Measurements from ENCODE around the gene KDM1A. TPM values are rescaled to one million over a fixed set of nuclear protein-coding genes. Genes with fewer than 3 reads are reported as not detected.

Gene KDM1A
- total and polyA plus RNA-seq, 9 of the 15 experiments (the other 6 are each of a cell fraction or from before 2014, with no cell fraction given), result 59.2 to 181 (median 168) TPM

- TF ChIP-seq REST (IDR thresholded peaks at IDR 0.05; ENCODE audit: borderline replicate concordance) (no peak), REST (CRISPR knock-in tag; IDR thresholded peaks at IDR 0.05; ENCODE audit: low read depth) (no peak), POLR2AphosphoS2 (IDR thresholded peaks at IDR 0.05; ENCODE audit: low read length) (no peak), ZNF146 (CRISPR knock-in tag; IDR thresholded peaks at IDR 0.05; ENCODE audit: unreplicated experiment) (peak; percentile 73), RBM25 (IDR thresholded peaks at IDR 0.05; ENCODE audit: low read depth, low read length, severe bottlenecking) (peak; percentile 46)
Observed at GRCh38 chr1:23021834-23022233, 2.6 kb downstream of the KDM1A start (continued).

Data from K562 (cell line).